Upper lobe of left lung (tissue), 6 donors: Measurements from ENCODE around the gene USP34. TPM values are rescaled to one million over a fixed set of nuclear protein-coding genes. Genes with fewer than 3 reads are reported as not detected.
"Not testable (repeated sequence)": the region's sequence is repeated elsewhere in the genome, so short reads cannot be mapped to it uniquely, and the experiment has no call there.

Source experiments
- ATAC-seq, 2 donors: fragments of 200-7000 bp; cut with Tn5 transposase; one replicate each; pipeline ENCODE4 v1.9.1; 2022; ENCODE audit warnings: mild to moderate bottlenecking in 2 of 2, moderate library complexity in 2 of 2; ENCODE audit not compliant: low FRiP score in 2 of 2
- DNase-seq, 2 donors: peaks; one replicate each; pipeline ENCODE4 v3.0.0-alpha.2; 2019 to 2020
- H3K27ac ChIP-seq, 4 donors: fragments of 200-600 bp; sonication (generic); one replicate each; pipeline ENCODE4 v1.5.1; 2016 to 2019
- H3K27me3 ChIP-seq, 4 donors: fragments of 200-600 bp; sonication (generic); one replicate each; pipeline ENCODE4 v1.5.1; 2017 to 2019
- H3K36me3 ChIP-seq, 4 donors: fragments of 200-600 bp; sonication (generic); one replicate each; pipeline ENCODE4 v1.5.1; 2016 to 2019
- H3K4me1 ChIP-seq, 4 donors: fragments of 200-600 bp; sonication (generic); one replicate each; pipeline ENCODE4 v1.5.1; 2018 to 2019
- H3K4me3 ChIP-seq, 4 donors: fragments of 200-600 bp; sonication (generic); one replicate each; pipeline ENCODE4 v1.5.1; 2017 to 2019; ENCODE audit warnings: mild to moderate bottlenecking in 2 of 4, moderate library complexity in 1 of 4
- H3K9me3 ChIP-seq, 4 donors: fragments of 200-600 bp; sonication (generic); one replicate each; pipeline ENCODE4 v1.5.1; 2018 to 2019
- CTCF ChIP-seq, 6 experiments: fragments of 450-650 bp in 4 of 6; fragments of 200-600 bp in 2 of 6; sonication (generic) in 2 of 6; IDR thresholded peaks; one replicate each; pipeline ENCODE4 v1.5.1; 2016 to 2019; ENCODE audit warnings: antibody characterized with exemption in 6 of 6
- EP300 ChIP-seq, 4 donors: sonication (generic); formaldehyde crosslinking; IDR thresholded peaks; one replicate each; pipeline ENCODE4 v1.5.1; 2017; ENCODE audit warnings: antibody characterized with exemption in 4 of 4, control low read depth in 2 of 4
- POLR2A ChIP-seq, 4 donors: fragments of 450-650 bp; IDR thresholded peaks; one replicate each; pipeline ENCODE4 v1.5.1; 2016 to 2017; ENCODE audit warnings: antibody characterized with exemption in 4 of 4, mild to moderate bottlenecking in 2 of 4
- POLR2AphosphoS5 ChIP-seq, 2 donors: sonication (generic); formaldehyde crosslinking; IDR thresholded peaks; one replicate each; pipeline ENCODE4 v1.5.1; 2017; ENCODE audit warnings: antibody characterized with exemption in 2 of 2
- WGBS, 2 donors: methylation state at CpG; one replicate each; pipeline ENCODE4 v1.1.5; 2017 to 2018; 5-methylcytosine and 5-hydroxymethylcytosine counted together
- total RNA-seq, 6 donors: library from RNA; depleted of rRNA in 4 of 6; stranded (reverse); fragments of >200 nt in 4 of 6; gene quantifications; one replicate each; pipeline versions ENCODE4 v1.1.0 to v1.2.1, GENCODE V29; 2016 to 2021
- donor health status: DM: no; HTN: no; CAD: no; lungs with moderate emphysema.
- donor health status: DM: no; HTN: yes; CAD: no; lungs with severe emphysema.

Gene USP34
- total RNA-seq, 6 donors from 2014 or later = 73.8 to 223 (median 114) TPM

- no peak for TF ChIP-seq CTCF (IDR thresholded peaks at IDR 0.05)
- no peak for TF ChIP-seq POLR2AphosphoS5 (IDR thresholded peaks at IDR 0.05)
- TF ChIP-seq EP300 (IDR thresholded peaks at IDR 0.05) = no peak
- TF ChIP-seq POLR2A (IDR thresholded peaks at IDR 0.05) = no peak
- no peak for DNase-seq
- 95% methylated on average over 10 of the region's 10 CpGs for WGBS, 2 donors
- peaks cover 10 to 34% (median 14%) of the 10 kb centered on the region in 4 donors for H3K36me3 ChIP-seq
- H3K4me1 ChIP-seq = no peaks in the 10 kb centered on the region
- no peak overlapping the region for H3K4me3 ChIP-seq
- no peaks in the 10 kb centered on the region for H3K9me3 ChIP-seq
- no peak overlapping the region for H3K27ac ChIP-seq
- no peaks in the 10 kb centered on the region for H3K27me3 ChIP-seq
- ATAC-seq = no peak
Observed at GRCh38 chr2:61167579-61167978, 303.3 kb downstream of the USP34 start.

- ATAC-seq = no peak
- WGBS, 2 donors = 85 to 86% methylated on average over 3 of the region's 3 CpGs
- Histone ChIP-seq H3K27ac (no peak overlapping the region), H3K9me3 (no peaks in the 10 kb centered on the region), H3K27me3 (no peaks in the 10 kb centered on the region), H3K4me1 (no peaks in the 10 kb centered on the region), H3K36me3 (peaks cover 10 to 34% (median 14%) of the 10 kb centered on the region in 4 donors), H3K4me3 (no peak overlapping the region)
- DNase-seq = no peak
- no peak for TF ChIP-seq CTCF (IDR thresholded peaks at IDR 0.05)
- TF ChIP-seq POLR2A (IDR thresholded peaks at IDR 0.05) = no peak
- TF ChIP-seq POLR2AphosphoS5 (IDR thresholded peaks at IDR 0.05) = no peak
- no peak for TF ChIP-seq EP300 (IDR thresholded peaks at IDR 0.05)
Observed at GRCh38 chr2:61165946-61166345, 304.9 kb downstream of the USP34 start.

- not testable (repeated sequence) for H3K27ac ChIP-seq, DNase-seq, H3K27me3 ChIP-seq, H3K9me3 ChIP-seq, H3K4me3 ChIP-seq, H3K4me1 ChIP-seq, ATAC-seq
- WGBS, 2 donors = 95% methylated on average over 7 of the region's 7 CpGs
- H3K36me3 ChIP-seq = peaks cover 10 to 34% (median 15%) of the 10 kb centered on the region in 4 donors
Observed at GRCh38 chr2:61165082-61165481, 305.8 kb downstream of the USP34 start.

GRCh38 chr2:61162721-61163120, 308.2 kb downstream of the USP34 start:
- Histone ChIP-seq H3K27ac (no peak overlapping the region), H3K4me3 (no peak overlapping the region), H3K9me3 (peaks cover 0 to 3% (median 0%) of the 10 kb centered on the region in 4 donors), H3K36me3 (peaks cover 10 to 35% (median 15%) of the 10 kb centered on the region in 4 donors), H3K27me3 (no peaks in the 10 kb centered on the region), H3K4me1 (no peaks in the 10 kb centered on the region)
- DNase-seq (no peak), ATAC-seq (no peak)
- 81 to 87% methylated on average over 5 of the region's 5 CpGs for WGBS, 2 donors
- TF ChIP-seq POLR2AphosphoS5 (IDR thresholded peaks at IDR 0.05) (no peak), EP300 (IDR thresholded peaks at IDR 0.05) (no peak), POLR2A (IDR thresholded peaks at IDR 0.05) (no peak), CTCF (IDR thresholded peaks at IDR 0.05) (no peak)

- ATAC-seq (no peak), DNase-seq (no peak)
- Histone ChIP-seq H3K27me3 (no peaks in the 10 kb centered on the region), H3K9me3 (peaks cover 0 to 3% (median 0%) of the 10 kb centered on the region in 4 donors), H3K4me3 (no peak within 1 kb of the TSS), H3K27ac (no peak within 1 kb of the TSS), H3K36me3 (peaks cover 10 to 40% (median 15%) of the 10 kb centered on the region in 4 donors), H3K4me1 (no peaks in the 10 kb centered on the region)
- TF ChIP-seq POLR2AphosphoS5 (IDR thresholded peaks at IDR 0.05) = no peak
- 95 to 97% methylated on average over 5 of the region's 5 CpGs for WGBS, 2 donors
Observed at GRCh38 chr2:61161888-61162287, 309.0 kb downstream of the USP34 start, which contains the start of gene C2orf74. TSS of gene C2orf74 (plus strand) at chr2:61162188. CDS start at chr2:61162515, 327 bp downstream.

GRCh38 chr2:61158356-61158955, 312.4 kb downstream of the USP34 start:
- DNase-seq (no peak), ATAC-seq (peak in 1 of 2 donors; percentile 44)
- Histone ChIP-seq H3K9me3 (peaks cover 0 to 3% (median 0%) of the 10 kb centered on the region in 4 donors), H3K27ac (no peak overlapping the region), H3K4me1 (no peaks in the 10 kb centered on the region), H3K36me3 (peaks cover 0 to 14% (median 4%) of the 10 kb centered on the region in 4 donors), H3K4me3 (no peak overlapping the region), H3K27me3 (no peaks in the 10 kb centered on the region)
- TF ChIP-seq CTCF (IDR thresholded peaks at IDR 0.05) (no peak), POLR2A (IDR thresholded peaks at IDR 0.05) (no peak), EP300 (IDR thresholded peaks at IDR 0.05) (no peak), POLR2AphosphoS5 (IDR thresholded peaks at IDR 0.05) (no peak)
- WGBS, 2 donors = 57 to 63% methylated on average over 3 of the region's 3 CpGs
